ENCODE data around the gene UTP18.
A peak's percentile ranks its signal among the peaks of the same experiment; 100 is the strongest.
"Not testable (repeated sequence)": the region's sequence is repeated elsewhere in the genome, so short reads cannot be mapped to it uniquely, and the experiment has no call there.

UTP18 gene

DNA sequence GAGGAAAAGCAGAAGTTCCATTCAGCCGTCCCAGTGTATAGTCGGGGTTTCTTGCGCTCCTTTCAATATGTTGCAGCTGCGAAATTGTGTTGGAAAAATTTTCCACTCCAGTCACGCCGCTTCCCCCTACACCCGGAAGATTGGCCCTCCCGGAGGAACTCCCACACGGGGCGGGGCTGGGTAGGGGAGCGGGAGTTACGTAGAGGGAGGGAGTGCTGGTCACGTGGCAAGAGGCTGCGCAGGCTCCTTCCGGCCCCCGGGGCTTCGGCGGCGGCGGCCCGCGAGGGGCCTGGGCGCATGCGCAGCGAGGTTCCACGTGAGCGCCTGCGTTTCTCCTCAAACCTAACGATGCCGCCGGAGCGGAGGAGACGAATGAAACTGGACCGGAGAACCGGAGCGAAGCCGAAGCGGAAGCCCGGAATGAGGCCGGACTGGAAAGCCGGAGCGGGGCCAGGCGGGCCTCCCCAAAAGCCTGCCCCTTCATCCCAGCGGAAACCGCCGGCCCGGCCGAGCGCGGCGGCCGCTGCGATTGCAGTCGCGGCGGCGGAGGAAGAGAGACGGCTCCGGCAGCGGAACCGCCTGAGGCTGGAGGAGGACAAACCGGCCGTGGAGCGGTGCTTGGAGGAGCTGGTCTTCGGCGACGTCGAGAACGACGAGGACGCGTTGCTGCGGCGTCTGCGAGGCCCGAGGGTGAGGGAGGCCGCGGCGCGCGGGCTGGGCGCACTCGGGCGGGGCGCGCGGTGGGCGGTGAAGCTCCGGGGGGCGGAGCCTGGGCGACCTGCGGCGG lies at the start of gene UTP18:
UTP18 (plus strand) TSS at position 310 of the 787 bp plus-strand sequence; CDS start at position 349, 39 bp downstream.
- peak; percentile 94 to 95 for DNase-seq (ENCODE audit: low read depth in 2 of 2)

DNA sequence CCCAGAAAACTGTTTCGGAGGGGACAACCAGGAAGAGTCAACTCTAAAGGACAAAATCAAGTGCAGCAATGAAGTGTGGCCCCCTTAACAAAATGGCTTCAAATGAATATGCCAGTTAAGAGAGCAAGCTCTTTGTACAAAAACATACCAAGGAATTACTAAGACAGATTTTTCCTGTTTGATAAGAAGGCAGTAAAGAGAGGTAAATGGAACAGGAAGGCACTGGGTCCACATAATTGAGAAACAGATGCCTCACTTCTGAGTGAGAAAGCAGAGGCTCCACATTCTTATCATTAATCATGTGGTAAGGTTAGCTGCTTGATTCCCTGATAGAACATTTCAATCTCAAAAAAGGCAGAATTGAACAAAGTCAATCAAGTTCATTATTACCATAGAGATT lies 45.4 kb upstream of the UTP18 start:
- no peak for DNase-seq (ENCODE audit: low read depth in 2 of 2)

GRCh38 chr17:51217946-51218345 lies 42.4 kb upstream of the UTP18 start:
- no peak for DNase-seq (ENCODE audit: low read depth in 2 of 2)

- no peak for DNase-seq (ENCODE audit: low read depth in 2 of 2)
Measured at GRCh38 chr17:51221322-51221721, 39.0 kb upstream of the UTP18 start.

DNA sequence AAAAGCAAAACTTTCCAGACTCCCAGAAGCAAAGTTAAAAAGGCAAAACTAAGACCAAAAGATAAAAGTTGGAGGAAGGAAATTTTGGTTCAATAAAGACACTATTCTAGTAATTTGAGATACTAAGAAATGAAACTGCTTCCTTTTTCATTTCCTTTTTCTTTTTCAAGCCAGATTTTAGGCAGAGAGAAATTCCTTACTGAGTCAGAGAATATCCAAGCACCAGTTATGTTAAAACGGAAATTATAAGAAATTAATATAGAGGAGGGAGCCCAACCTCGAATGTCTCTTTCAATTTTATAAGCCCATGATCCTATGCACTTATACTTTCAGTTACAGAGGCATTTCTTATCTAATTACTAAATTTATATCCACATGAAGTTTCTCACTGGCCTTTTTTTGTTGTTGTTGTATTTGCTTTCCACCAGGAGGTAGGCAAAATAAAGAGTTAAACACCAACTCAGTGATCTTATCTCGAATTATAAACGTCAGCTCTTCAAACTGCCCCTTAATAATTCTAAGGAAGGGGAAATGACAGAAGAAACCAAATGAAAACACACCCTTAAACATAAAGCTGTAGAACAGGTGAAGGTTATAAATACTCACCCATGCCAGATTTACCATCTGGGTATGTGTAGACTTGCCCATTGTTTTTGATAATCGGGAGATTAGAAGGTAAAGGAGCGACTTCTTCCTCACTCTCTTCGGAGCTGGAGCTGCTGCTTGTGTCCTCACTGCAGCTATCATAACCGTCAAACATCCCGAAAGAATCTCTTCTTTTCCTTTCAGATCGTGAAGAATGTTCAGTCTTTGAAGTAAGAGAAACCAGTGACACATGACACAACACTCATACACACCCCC lies 35.7 kb upstream of the UTP18 start:
- no peak for DNase-seq (ENCODE audit: low read depth in 2 of 2)

- not testable (repeated sequence) for DNase-seq (ENCODE audit: low read depth in 2 of 2)
Measured at GRCh38 chr17:51225523-51225922, 34.8 kb upstream of the UTP18 start.

GRCh38 chr17:51228161-51228560 lies 32.2 kb upstream of the UTP18 start:
- DNase-seq (ENCODE audit: low read depth in 2 of 2) = peak; percentile 38 to 42

GRCh38 chr17:51229889-51230288 lies 30.5 kb upstream of the UTP18 start:
- DNase-seq (ENCODE audit: low read depth in 2 of 2) = no peak

DNA sequence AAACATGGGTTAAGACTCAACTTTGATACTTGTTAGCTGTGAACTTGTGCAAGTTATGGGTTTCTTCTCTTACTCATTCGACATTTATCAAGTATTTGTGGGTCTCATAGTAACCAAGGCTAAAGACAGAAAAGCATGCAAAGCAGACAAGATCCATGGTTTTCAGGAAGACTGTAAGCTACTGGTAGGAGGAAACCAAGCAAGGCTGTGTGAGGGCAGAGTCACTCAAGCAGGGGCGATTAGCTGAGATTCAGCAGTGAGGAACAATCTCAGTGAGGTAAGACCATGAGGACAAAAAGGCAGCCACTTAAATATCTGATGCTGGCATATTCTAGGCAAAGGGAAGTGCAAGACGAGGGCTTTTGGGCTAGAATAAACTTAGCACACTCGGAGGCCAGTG lies 30.0 kb upstream of the UTP18 start:
- no peak for DNase-seq (ENCODE audit: low read depth in 2 of 2)

DNA sequence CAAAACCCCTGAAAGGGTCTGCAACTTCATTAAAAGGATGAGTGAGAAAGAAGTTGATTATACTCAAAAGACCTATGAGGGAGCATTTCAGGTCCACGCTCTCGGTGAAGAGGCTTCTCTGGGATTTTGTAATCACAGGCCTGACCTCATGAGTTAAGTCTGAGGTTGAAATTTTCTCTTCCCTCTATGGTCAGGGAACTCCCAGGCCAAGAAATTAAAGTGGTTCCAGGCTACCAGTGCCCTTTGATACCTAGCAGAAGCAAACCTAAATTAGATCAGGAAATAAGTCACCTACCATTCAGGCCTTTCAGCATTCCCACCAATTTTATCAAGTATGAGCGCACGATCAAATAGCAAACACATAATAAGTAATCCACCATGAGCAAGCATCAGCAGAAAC lies 28.3 kb upstream of the UTP18 start:
- DNase-seq (ENCODE audit: low read depth in 2 of 2) = no peak

DNA sequence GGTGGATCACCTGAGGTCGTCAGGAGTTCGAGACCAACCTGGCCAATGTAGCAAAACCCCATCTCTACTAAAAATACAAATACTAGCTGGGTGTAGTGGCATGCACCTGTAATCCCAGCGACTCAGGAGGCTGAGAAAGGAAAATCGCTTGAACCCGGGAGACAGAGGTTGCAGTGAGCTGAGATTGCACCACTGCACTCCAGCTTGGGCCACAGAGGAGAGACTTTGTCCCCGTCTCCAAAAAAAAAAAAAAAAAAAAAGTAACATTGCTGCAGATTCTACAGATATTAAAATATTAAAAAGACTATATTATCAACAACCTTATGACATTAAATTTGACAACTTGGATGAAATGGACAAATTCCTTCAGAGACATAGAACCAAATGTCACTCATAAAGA lies 26.2 kb upstream of the UTP18 start:
- DNase-seq (ENCODE audit: low read depth in 2 of 2) = no peak

GRCh38 chr17:51238255-51238887 lies 22.0 kb upstream of the UTP18 start:
- DNase-seq (ENCODE audit: low read depth in 2 of 2) = no peak

- no peak for DNase-seq (ENCODE audit: low read depth in 2 of 2)
Measured at GRCh38 chr17:51240275-51240674, 20.1 kb upstream of the UTP18 start.

GRCh38 chr17:51244041-51244440 lies 16.3 kb upstream of the UTP18 start:
- DNase-seq (ENCODE audit: low read depth in 2 of 2) = no peak

- DNase-seq (ENCODE audit: low read depth in 2 of 2) = no peak
Measured at GRCh38 chr17:51245535-51245934, 14.8 kb upstream of the UTP18 start.

DNA sequence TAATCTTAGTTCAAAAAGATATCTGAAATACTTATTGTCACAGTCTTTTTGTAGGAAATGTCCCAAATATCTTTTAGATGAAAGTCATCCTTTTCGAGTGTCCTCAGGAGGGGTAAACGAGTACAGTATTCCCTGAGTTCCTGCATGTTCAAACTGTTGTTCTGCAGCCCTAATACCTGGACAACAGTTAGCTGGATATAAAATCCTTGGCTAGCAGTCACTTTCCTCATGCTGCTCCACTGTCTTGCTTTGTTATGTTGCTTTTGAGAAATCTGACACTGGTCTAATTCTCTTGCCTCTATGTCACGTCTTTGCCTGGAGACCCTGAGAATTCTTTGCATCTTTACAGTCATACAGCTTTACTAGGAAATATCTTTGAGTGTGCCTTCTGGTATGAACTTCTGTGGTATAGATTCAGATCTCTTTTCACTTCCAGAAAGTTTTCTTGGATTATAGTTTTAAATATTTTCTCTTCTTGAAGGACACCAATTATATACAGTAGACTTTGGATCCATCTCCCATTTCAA lies 10.0 kb upstream of the UTP18 start:
- DNase-seq (ENCODE audit: low read depth in 2 of 2) = no peak

- DNase-seq (ENCODE audit: low read depth in 2 of 2) = no peak
Measured at GRCh38 chr17:51251010-51251409, 9.3 kb upstream of the UTP18 start.

DNA sequence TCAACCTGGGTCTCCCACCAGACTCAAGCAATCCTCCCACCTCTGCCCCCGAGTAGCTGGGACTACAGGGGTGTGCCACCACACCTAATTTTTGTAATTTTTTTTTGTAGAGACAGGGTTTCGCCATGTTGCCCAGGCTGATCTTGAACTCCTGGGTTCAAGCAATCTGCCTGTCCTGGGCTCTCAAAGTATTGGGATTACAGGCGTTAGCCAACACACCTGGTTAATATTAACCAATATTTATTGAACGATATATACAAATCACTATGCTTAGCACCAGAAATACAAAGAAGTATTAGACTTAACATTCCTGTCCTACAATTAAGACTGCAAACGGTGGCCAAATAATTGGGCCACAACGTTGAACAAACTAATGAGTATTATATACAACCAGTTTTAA lies 4.7 kb upstream of the UTP18 start:
- DNase-seq (ENCODE audit: low read depth in 2 of 2) = no peak

GRCh38 chr17:51256101-51256500 lies 4.2 kb upstream of the UTP18 start:
- no peak for DNase-seq (ENCODE audit: low read depth in 2 of 2)

- DNase-seq (ENCODE audit: low read depth in 2 of 2) = peak in 1 of 2 experiments; percentile 12
Measured at GRCh38 chr17:51257150-51258081, 2.9 kb upstream of the UTP18 start.

Measured in fibroblast of skin of left biceps (primary cell).